Caco-2 (cell line): Measurements from ENCODE around the gene NT5C3B. TPM values are rescaled to one million over a fixed set of nuclear protein-coding genes. Genes with fewer than 3 reads are reported as not detected.
A peak's percentile ranks its signal among the peaks of the same experiment; 100 is the strongest.

ENCODE experiments used
- BruUV-seq: library from RNA; stranded (reverse); fragments of 400-500 nt; replicated peaks from 2 replicates; lab custom pipeline; 2021; lab: Mats Ljungman, UMichigan
- CTCF ChIA-PET: fragments of 300-600 bp; sonication (Branson Sonifier 250); formaldehyde crosslinking; loops from one replicate; lab custom pipeline; 2022; ENCODE audit warnings: antibody characterized with exemption; lab: Charles Lee
- POLR2A ChIA-PET: fragments of 300-600 bp; sonication (Branson Sonifier 250); formaldehyde crosslinking; loops from one replicate; lab custom pipeline; 2022; ENCODE audit warnings: antibody characterized with exemption; lab: Charles Lee
- DNase-seq, 2 experiments: peaks; one replicate each; pipeline versions ENCODE4 v3.0.0 to v3.0.0-alpha.2; 2020 to 2022
- H3K27me3 ChIP-seq: replicated peaks from 2 replicates; pipeline ENCODE4 v1.6.0; 2011; ENCODE audit warnings: low read length; ENCODE audit not compliant: control insufficient read depth, insufficient read depth
- H3K36me3 ChIP-seq: 2 replicates; pipeline ENCODE4 v1.5.1; 2011; ENCODE audit warnings: low read length; ENCODE audit not compliant: control insufficient read depth, insufficient read depth
- H3K4me1 ChIP-seq: fragments of 250-450 bp; sonication (Bioruptor Pico); 2 replicates; pipeline ENCODE4 v1.5.1; 2020; ENCODE audit warnings: mild to moderate bottlenecking
- H3K4me3 ChIP-seq: 2 replicates; pipeline ENCODE4 v1.5.1; 2011; ENCODE audit warnings: low read depth, mild to moderate bottlenecking, control low read depth, low read length
- H3K9me3 ChIP-seq: fragments of 250-450 bp; sonication (Bioruptor Pico); 2 replicates; pipeline ENCODE4 v1.5.1; 2020; ENCODE audit warnings: mild to moderate bottlenecking, moderate library complexity
- H3K27ac Mint-ChIP-seq: one replicate; pipeline ENCODE4 v1.8.0; 2022; ENCODE audit warnings: mixed read lengths; ENCODE audit not compliant: unreplicated experiment
- H3K27me3 Mint-ChIP-seq: one replicate; pipeline ENCODE4 v1.8.0; 2022; ENCODE audit warnings: mixed read lengths; ENCODE audit not compliant: insufficient read depth, unreplicated experiment
- H3K36me3 Mint-ChIP-seq: one replicate; pipeline ENCODE4 v1.8.0; 2022; ENCODE audit warnings: mild to moderate bottlenecking, mixed read lengths; ENCODE audit not compliant: insufficient read depth, unreplicated experiment
- H3K4me1 Mint-ChIP-seq: one replicate; pipeline ENCODE4 v1.8.0; 2022; ENCODE audit warnings: low read depth, mixed read lengths; ENCODE audit not compliant: unreplicated experiment
- H3K4me3 Mint-ChIP-seq: one replicate; pipeline ENCODE4 v1.8.0; 2022; ENCODE audit warnings: mild to moderate bottlenecking, moderate library complexity, mixed read lengths; ENCODE audit not compliant: unreplicated experiment
- H3K9me3 Mint-ChIP-seq: one replicate; pipeline ENCODE4 v1.8.0; 2022; ENCODE audit warnings: mixed read lengths; ENCODE audit not compliant: unreplicated experiment
- intact Hi-C: fragments of 100-400 bp; cut with micrococcal nuclease; formaldehyde crosslinking; loops from one replicate; pipeline ENCODE4 v1.10.0; 2022; ENCODE audit not compliant: unreplicated experiment
- total RNA-seq: library from RNA; stranded (reverse); gene quantifications from 2 replicates; pipeline ENCODE4 v1.2.3, GENCODE V29; 2022
- TF ChIP-seq, protein P1 (sequence below), 2 experiments: fragments of 200-600 bp in 1 of 2; IDR thresholded peaks; 1 replicate in 1 of 2; 2 replicates in 1 of 2; pipeline versions ENCODE4 v1.5.1 to v1.8.0; 2011 to 2022; ENCODE audit warnings: antibody characterized with exemption in 1 of 2, control low read depth in 1 of 2, inconsistent platforms in 1 of 2, low read depth in 1 of 2, low read length in 1 of 2, mild to moderate bottlenecking in 1 of 2, moderate library complexity in 1 of 2; ENCODE audit not compliant: insufficient read depth in 1 of 2, severe bottlenecking in 1 of 2, unreplicated experiment in 1 of 2

The NT5C3B gene
- total RNA-seq, 1 experiment from 2014 or later, result 94.5 TPM

- DNase-seq, result no peak
- no peak overlapping the region for H3K27ac Mint-ChIP-seq
- no peaks in the 10 kb centered on the region for H3K9me3 ChIP-seq
- ChIA-PET CTCF (no interaction called here), POLR2A (no interaction called here)
- no peaks in the 10 kb centered on the region for H3K4me1 Mint-ChIP-seq
- H3K4me3 ChIP-seq, result no peak overlapping the region
- no peaks in the 10 kb centered on the region for H3K9me3 Mint-ChIP-seq
- peaks cover 10% of the 10 kb centered on the region for H3K36me3 ChIP-seq
- no peaks in the 10 kb centered on the region for H3K27me3 ChIP-seq
- no peaks in the 10 kb centered on the region for H3K27me3 Mint-ChIP-seq
- no peak overlapping the region for H3K4me3 Mint-ChIP-seq
- no TSS peak for BruUV-seq
- intact Hi-C loops, result no loop called here
- TF ChIP-seq, protein P1, sequence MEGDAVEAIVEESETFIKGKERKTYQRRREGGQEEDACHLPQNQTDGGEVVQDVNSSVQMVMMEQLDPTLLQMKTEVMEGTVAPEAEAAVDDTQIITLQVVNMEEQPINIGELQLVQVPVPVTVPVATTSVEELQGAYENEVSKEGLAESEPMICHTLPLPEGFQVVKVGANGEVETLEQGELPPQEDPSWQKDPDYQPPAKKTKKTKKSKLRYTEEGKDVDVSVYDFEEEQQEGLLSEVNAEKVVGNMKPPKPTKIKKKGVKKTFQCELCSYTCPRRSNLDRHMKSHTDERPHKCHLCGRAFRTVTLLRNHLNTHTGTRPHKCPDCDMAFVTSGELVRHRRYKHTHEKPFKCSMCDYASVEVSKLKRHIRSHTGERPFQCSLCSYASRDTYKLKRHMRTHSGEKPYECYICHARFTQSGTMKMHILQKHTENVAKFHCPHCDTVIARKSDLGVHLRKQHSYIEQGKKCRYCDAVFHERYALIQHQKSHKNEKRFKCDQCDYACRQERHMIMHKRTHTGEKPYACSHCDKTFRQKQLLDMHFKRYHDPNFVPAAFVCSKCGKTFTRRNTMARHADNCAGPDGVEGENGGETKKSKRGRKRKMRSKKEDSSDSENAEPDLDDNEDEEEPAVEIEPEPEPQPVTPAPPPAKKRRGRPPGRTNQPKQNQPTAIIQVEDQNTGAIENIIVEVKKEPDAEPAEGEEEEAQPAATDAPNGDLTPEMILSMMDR (IDR thresholded peaks at IDR 0.05; ENCODE audit: insufficient read depth in 1 of 2, low read depth in 1 of 2, low read length in 1 of 2, severe bottlenecking in 1 of 2, unreplicated experiment in 1 of 2), result no peak
- H3K36me3 Mint-ChIP-seq, result peaks cover 80% of the 10 kb centered on the region
- 0 out of 2 replicates have a peak, but pooled peaks cover 5% of the 10 kb centered on the region for H3K4me1 ChIP-seq
Measured at GRCh38 chr17:41869426-41869825, 33.4 kb upstream of the NT5C3B start.

DNA sequence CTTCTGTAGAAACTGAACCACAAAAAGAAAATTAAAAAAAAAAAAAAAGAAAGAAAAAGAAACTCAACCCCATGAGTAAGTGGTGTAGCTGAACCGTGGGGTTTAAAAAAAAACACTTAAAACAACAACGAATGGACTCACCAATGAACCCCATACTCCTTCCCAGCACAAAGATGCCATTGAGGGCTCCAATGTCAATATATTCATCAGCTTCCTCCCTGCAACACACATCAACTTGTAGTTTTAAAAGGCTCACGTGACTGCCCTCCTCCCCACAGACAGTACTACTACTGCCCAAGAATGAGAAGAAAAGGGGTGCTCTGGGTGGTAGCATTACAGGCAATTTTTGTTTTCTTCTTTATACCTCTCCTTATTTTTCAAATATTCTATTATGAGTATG, 32.5 kb upstream of the NT5C3B start:
- no TSS peak for BruUV-seq
- H3K36me3 Mint-ChIP-seq, result peaks cover 72% of the 10 kb centered on the region
- H3K9me3 ChIP-seq, result no peaks in the 10 kb centered on the region

DNA sequence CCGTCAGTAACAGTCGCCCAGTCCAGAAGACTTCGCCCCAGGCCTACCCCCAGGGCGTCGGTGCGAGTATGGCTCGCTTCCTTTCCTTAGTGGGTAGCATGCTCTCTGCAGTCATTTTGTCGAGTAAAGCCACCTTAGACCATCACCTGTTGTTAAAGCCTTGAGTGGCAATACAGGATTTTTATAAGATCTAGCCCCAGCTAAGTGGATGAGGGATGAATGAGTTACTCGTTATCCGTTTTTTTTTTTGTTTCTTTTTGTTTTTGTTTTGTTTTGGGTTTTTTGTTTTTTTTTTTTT, 29.5 kb upstream of the NT5C3B start:
- no peak for DNase-seq
- Mint-ChIP-seq H3K4me3 (no peak overlapping the region), H3K9me3 (no peaks in the 10 kb centered on the region), H3K27ac (no peak overlapping the region), H3K4me1 (peaks cover 7% of the 10 kb centered on the region), H3K36me3 (peaks cover 47% of the 10 kb centered on the region), H3K27me3 (no peaks in the 10 kb centered on the region)
- peaks cover 15% of the 10 kb centered on the region for H3K4me1 ChIP-seq
- no TSS peak for BruUV-seq
- CTCF ChIA-PET, result interaction anchor here (0.5 to 1.9 kb wide), 7 partner anchors 28 to 170 kb away, joined by 3 to 7 read pairs (median 5); partner anchors contain the start of genes JUP and P3H4
- intact Hi-C loops, result loop anchor here (1.0 kb wide), 2 partner anchors 53 to 127 kb away; no protein-coding TSS in a partner anchor
- POLR2A ChIA-PET, result interaction anchor here (0.6 to 1.5 kb wide), 8 partner anchors 53 to 1313 kb away, joined by 3 to 6 read pairs (median 3); partner anchors contain the start of genes ACLY, JUP and P3H4
- no peaks in the 10 kb centered on the region for H3K27me3 ChIP-seq
- H3K4me3 ChIP-seq, result peak overlapping the region; percentile 30
- TF ChIP-seq, protein P1 (IDR thresholded peaks at IDR 0.05; ENCODE audit: insufficient read depth in 1 of 2, low read depth in 1 of 2, low read length in 1 of 2, severe bottlenecking in 1 of 2, unreplicated experiment in 1 of 2), result peak in 1 of 2 experiments; percentile 2
- H3K9me3 ChIP-seq, result no peaks in the 10 kb centered on the region
- peaks cover 8% of the 10 kb centered on the region for H3K36me3 ChIP-seq

More for the DNA sequence above, 32.5 kb upstream of the NT5C3B start:
- no peak for DNase-seq
- Histone ChIP-seq H3K36me3 (peaks cover 10% of the 10 kb centered on the region), H3K4me3 (no peak overlapping the region), H3K27me3 (no peaks in the 10 kb centered on the region), H3K4me1 (peaks cover 12% of the 10 kb centered on the region)
- Mint-ChIP-seq H3K4me1 (no peaks in the 10 kb centered on the region), H3K27ac (no peak overlapping the region), H3K4me3 (peak overlapping the region; percentile 9), H3K27me3 (no peaks in the 10 kb centered on the region), H3K9me3 (no peaks in the 10 kb centered on the region)
- TF ChIP-seq, protein P1 (IDR thresholded peaks at IDR 0.05; ENCODE audit: insufficient read depth in 1 of 2, low read depth in 1 of 2, low read length in 1 of 2, severe bottlenecking in 1 of 2, unreplicated experiment in 1 of 2), result no peak
- ChIA-PET POLR2A (interaction anchor here (0.6 kb wide), 1 partner anchor 149 kb away, joined by 5 read pairs; the partner anchor contains the start of gene DNAJC7), CTCF (no interaction called here)
- intact Hi-C loops, result no loop called here
